HS-5 (cell line): ENCODE data around the gene BET1L.

Experiments
- DNase-seq: peaks from one replicate; pipeline ENCODE4 v3.0.0-alpha.2; 2012; ENCODE audit warnings: low read depth

The BET1L gene

DNA sequence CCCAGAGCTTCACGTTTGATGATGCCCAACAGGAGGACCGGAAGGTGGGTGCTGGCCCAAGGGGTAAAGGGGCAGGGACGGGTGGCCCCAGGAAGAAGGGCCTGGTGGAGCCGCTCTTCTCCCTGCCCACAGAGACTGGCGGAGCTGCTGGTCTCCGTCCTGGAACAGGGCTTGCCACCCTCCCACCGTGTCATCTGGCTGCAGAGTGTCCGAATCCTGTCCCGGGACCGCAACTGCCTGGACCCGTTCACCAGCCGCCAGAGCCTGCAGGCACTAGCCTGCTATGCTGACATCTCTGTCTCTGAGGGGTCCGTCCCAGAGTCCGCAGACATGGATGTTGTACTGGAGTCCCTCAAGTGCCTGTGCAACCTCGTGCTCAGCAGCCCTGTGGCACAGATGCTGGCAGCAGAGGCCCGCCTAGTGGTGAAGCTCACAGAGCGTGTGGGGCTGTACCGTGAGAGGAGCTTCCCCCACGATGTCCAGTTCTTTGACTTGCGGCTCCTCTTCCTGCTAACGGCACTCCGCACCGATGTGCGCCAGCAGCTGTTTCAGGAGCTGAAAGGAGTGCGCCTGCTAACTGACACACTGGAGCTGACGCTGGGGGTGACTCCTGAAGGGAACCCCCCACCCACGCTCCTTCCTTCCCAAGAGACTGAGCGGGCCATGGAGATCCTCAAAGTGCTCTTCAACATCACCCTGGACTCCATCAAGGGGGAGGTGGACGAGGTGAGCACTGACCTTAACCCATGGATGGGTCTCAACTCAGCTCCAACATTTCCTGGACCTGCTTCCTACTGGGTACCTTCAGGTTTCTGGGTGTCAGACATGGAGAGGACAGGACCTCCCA, 2.3 kb upstream of the BET1L start:
- DNase-seq, result no peak

DNA sequence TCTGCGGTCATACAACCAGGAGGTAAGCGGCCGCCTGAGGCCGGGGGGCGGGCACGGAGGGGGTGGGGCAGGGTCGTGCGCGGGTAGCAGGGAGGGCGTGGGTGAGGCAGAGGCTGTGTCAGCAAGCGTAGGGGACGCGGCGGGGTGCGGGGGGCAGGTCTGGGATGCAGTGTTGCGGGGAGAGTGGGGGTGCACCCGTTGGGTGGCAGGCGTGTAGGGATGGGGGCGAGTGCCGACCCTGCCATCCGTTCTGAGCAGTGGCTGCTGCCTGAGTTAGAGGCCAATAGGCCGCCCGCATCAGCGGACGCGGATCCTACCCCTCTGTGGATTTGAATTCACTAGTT, 1.7 kb upstream of the BET1L start:
- no peak for DNase-seq

DNA sequence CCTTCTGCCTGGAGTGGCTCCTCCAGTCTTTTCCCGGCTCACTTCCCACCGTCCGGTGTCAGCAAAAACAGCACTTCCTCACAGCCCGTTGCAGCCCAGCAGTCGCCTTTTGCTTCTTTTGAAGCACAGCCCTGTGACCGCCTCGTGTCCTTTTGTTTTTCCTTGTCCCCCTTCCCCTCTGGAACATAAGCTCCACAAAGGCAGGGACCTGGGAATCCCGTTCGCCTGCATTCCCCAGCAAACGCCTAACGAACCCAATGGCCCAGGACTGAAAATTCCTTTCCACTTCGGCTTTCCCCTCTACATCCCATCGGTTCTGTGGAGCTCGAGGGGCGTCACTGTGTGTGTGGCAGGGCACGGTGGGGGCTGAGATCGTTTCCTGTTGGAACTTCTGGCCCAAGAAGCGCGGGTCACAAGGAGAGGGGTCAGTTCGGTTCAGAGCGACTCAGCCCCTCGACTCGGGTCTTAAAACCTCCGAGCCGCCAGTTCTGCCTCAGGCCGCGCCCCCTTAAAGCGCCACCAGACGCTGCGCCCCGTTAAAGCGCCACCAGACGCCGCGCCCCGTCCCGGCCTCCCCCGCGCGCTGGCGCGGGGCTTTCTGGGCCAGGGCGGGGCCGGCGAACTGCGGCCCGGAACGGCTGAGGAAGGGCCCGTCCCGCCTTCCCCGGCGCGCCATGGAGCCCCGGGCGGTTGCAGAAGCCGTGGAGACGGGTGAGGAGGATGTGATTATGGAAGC, 1.1 kb upstream of the BET1L start:
- DNase-seq, result no peak

DNA sequence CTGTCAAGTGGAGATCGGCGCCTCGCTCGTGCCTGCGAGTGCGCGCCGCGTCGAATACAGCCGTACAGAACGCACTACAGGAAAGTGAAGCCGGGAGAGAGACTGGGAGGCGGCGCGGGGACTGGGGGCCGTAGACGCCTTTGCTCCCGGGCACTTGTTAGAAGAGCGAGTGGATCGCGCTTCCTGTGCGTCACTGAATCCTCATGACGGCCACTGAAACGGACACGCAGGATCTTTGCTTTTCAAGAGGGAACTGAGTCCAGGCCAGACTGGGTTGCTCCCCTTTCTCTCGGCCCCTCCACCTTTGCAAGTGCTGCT, 623 bp upstream of the BET1L start:
- no peak for DNase-seq

DNA sequence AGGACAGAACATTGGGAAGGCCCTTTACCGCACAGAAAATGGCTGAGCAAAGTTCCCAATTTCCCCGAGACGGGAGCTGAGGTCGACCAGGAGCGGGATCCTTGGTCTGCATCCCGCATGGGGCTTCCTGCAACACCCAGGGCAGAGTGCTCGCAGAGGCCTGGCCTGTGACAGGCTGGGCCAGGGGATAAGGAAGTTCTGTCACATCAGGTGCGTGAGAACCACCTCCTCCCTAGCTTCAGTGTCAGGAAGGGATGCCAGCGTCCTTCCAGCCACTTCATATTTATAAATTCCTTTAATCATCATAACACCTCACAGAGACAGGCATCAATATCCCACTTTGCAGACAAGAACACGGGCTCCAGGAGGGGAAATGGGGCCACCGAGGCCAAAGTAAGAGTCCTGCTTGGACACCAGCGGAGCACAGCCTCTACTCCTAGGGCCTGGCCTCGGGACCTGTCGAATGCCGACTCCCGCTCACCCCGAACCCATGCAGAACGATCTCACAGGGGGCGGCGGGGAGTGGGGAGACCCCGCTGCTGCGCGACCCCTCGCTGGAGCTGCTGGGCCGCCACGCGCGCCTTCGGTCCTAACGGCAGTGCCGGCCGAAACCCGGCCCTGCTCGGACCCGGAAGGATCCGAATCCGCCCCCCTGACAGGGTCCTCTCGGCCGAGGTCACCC, 532 bp downstream of the BET1L start:
- DNase-seq, result no peak

DNA sequence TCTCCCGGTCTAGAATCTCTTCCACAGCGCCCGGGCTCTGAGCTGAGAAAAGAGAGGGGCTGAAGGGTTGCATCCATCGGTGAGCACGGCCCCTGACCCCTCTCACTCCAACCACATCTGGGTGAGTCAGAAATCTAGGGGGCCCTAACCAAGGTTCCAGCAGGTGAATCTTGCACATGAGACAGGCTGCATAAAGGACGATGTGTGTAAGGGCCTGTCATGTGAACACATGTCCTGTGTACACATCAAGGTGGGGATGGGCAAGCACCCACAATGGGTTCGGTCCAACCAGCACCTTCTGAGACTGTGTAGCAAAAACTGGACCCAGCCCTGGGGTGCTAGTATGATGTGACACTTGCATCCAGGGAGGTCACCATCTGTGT, 1.2 kb downstream of the BET1L start:
- no peak for DNase-seq

DNA sequence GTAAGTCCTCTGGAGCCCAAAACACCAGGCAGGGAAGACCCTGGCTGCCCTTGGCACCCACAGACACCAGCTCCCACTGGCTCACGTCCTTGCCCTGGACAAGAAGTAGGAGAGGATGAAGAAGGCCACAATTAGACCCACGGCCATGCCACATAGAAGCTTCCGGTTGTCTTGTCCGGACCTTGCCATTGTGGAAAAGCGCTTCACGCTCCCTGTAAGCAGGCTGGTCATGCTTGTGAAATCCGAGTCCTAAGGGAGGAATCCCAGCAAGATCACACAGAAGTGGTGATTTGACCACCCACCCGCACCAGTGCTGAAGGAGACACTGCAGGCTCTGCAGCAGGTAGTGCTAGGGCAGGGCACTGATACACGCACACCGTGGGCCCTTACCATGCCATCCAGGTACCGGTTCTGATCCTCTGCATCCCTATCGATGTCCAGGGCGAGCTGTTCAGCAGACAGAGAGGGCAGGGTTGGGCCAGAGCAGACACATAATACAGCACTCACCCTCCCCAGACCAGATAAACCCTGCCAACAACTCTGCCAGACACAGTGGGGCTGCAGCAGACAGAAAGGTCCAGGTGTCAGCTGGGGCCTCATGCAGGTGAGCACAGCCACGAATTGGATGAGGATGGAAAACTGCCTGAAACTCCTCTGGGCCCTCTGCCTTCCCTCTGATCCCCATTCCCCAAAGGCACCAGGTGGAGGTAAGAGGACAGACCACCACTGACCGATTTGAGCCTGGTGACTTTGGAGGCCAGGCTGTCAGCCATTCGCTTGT, 1.8 kb downstream of the BET1L start:
- no peak for DNase-seq

DNA sequence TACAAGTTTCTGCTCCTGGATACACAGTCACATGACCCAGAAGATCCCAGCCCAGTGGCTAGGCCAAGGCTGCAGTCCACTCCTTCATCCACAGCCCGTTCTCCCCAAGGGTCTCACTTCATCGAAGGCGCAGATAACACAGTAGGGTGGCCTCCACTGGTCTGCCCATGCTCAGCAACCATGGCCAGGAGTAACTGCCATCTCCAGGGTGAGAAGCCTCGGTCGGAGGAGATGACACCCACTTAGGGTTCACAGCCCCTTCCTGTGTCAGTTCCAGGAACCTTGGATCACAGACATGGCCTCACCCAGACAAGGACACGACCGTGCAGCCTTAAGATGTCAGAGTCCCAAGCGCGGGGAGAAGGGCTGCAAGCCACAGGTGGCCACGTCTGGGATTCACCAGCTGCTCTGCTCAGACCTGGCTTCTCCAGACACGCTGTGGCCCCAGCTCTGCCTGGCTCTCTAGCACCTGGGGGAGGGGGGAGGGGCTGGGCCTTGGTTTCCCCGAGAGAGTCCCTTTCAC, 2.6 kb downstream of the BET1L start:
- no peak for DNase-seq

DNA sequence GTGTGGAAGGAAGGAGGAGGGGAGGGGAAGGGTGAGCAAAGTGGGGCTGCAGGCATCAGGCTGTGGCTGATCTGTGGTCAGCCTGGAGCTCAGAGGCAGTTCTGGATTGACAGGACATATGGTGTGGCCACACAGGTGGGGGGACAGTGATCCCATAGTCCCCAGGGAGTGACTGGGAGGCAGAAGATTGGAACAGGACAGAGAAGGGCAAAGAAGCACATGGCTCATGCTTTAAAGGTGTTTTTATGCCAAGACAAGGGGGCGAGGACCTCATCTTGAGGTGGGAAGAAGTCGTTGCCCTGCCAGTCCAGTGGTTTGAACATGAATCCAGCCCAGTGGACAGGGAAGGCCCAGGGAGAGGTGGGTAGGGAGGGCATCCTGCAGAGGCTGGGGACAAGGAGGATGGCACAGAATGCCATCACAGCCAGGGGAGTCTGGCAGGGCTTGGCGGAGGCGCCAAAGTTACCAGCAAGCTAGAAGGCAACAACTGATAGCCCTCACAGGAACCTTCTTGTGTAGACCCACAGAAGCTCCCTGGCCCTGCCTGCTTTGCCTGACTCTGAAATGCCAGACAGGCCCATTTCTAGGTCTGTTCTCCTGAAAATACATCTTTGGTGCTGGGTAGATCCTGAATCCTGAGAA, 3.1 kb downstream of the BET1L start:
- DNase-seq, result no peak

DNA sequence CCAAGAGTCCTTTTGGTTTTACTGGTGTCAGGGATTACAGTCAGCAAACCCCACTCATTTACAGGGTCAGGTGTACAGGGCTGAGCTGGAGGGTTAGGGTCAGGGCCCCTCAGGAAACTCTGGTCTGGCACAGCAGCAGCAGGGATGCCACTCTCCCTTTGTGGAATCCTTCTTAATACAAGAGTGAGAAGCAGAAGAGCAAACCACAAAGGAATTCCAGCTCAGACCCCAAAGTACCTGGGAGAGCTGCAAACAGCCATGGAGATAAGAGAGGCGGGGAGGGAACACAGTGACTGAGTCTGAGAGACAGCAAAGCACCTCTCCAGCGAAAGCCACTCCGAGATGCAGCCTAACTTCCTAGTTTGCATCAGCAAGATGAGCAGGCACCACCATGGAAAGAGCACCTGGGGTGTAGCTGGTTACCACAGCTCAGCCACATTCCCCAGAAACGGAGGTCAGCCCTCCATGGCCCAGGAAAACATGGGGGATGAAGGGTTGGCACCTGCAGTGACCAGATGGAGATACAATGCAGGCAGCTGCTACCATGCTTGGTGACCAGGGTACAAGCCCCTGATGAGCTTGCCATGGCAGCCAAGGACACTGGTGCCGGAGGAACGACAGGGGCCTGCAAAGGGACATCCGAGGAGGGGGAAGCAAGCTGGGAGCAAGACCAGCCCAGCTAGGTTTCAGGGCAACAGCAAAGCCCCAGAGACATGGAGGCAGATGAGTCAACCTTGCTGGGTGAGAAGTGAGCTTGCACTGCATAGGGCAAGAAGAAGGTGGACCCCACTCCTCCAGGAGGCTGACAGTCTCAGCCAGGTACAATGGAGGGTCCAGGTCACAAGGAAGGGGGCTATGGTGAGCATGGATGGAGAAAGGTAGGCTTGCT, 3.9 kb downstream of the BET1L start:
- DNase-seq, result no peak

DNA sequence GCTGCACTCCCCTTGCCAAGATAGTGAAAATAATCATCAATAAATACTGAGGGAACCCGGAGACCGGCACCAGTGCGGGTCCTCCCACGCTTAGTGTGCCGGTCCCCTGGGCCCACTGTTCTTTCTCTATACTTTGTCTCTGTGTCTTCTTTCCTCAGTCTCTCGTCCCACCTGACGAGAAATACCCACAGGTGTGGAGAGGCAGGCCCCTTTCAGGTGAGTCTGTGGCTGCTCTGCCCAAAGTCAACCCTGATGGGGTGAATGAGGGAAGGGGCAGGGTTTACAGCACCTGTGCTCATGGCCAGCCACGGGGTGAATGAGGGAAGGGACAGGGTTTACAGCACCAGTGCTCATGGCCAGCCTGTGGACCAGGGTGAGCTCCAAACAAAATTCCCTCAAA, 4.7 kb downstream of the BET1L start:
- no peak for DNase-seq

DNA sequence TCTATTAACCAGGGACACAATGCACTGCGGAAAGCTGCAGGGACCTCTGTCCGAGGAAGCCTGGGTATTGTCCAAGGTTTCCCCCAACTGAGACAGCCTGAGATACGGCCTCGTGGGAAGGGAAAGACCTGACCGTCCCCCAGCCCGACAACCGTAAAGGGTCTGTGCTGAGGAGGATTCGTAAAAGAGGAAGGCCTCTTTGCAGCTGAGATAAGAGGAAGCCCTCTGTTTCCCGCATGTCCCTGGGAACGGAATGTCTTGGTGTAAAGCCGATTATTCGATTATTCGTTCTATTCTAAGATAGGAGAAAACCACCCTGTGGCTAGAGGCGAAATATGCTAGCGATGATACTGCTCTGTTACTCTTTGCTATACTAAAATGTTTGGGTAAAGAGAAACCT, 5.2 kb downstream of the BET1L start:
- no peak for DNase-seq

DNA sequence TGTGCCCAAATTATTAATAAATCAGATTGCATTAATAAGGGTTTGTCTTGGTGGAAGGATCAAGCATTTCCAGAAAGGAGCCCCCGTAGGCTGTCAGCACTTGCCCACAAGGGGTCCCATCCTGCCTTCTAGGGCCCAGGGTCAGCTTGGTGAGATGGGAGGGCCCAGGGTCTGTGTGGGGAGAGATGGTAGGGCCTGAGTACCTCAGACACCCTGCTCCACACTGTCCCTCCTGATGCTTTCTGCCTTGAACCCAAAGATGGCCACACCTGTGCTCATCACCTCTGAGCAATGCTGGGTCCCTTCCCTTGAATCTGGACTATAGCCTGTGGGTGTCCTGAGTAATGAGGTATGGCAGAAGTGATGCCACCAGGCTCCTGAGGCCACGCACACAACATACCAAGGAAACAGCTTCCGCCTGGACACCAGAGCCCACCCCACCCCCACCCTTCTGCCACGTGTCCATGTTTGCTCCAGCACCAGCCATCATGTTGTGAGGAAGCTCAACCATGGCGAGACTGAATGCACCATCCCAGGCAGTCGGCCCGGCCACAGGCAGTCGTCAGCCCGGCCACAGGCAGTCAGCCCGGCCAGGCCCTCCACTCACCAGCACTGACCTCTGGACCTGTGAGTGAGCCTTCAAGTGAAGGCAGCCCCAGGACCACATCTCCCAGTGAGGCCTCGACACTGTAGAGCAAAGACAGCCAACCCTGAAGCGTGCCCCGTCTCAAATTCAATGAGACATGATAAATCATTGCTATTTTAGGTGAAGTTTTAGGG, 6.8 kb downstream of the BET1L start:
- DNase-seq, result no peak

DNA sequence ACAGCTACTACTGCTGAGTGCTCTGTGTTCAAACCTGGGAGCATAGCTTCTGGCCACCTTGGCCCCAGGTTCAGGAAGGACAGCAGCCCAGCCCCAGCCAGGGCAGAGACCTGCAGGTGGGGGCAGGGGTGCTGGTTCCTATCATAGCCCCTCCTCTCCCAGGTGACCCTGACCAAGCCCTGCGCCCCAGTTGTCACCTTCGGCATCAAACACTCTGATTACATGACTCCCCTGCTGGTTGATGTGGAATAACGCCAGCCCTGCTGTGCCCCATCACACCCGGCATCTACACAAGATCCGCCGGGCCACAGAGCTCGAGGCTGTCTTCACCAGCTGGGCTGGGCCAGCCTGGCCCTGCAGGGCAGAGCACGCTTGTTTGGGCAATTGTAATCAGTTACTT, 7.4 kb downstream of the BET1L start:
- DNase-seq, result no peak

DNA sequence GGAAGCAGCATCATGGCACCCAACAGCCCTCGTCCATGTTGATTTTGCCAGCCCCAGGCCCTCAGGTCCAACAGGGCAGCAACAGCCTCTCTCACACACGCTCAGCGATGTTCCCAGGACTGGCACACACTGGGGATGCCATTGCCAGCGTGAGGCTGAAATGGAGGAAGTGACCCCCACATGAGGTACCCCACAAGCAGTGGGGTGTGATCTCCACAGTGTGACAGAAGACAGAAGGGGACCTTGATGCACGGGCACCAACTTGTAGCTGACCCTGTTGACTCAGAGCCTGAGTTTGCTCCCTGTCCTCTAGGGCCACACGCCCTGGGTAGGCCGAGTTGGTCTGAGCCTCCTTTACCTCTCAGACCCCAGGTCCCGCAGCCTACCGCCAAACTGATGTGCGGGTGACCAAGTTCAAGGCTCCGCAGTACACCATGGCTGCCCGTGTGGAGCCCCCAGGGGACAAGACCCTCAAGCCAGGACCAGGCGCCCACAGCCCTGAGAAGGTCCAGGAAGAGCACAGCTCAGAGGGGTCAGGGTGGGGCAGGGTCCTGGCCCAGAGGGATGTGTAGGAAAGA, 8.1 kb downstream of the BET1L start:
- DNase-seq, result no peak

DNA sequence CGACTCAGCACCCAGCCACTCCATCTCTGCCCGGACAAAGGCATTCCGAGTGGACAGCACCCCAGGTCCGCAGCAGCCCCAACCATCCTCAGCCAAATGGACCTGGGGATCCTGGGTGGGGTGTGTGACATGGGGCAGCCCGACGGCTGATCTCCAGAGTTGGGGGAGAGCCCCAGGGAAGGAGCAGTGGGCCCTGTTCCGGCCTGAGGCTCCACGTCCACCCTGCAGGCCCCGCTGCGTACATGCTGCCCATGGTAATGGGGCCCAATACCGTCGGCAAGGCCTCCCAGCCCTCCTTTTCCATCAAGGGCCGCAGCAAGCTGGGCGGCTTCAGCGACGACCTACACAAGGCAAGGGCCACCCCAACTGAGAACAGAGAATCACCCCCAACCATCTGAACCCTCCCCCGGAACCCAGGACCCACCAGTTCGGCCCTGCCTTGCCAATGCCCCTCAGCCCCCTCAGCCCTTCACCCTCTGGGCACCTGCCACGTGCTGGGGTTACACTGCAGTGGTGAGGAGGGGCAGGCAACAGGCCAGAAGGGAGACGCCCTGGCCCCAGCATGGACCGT, 8.9 kb downstream of the BET1L start:
- no peak for DNase-seq

DNA sequence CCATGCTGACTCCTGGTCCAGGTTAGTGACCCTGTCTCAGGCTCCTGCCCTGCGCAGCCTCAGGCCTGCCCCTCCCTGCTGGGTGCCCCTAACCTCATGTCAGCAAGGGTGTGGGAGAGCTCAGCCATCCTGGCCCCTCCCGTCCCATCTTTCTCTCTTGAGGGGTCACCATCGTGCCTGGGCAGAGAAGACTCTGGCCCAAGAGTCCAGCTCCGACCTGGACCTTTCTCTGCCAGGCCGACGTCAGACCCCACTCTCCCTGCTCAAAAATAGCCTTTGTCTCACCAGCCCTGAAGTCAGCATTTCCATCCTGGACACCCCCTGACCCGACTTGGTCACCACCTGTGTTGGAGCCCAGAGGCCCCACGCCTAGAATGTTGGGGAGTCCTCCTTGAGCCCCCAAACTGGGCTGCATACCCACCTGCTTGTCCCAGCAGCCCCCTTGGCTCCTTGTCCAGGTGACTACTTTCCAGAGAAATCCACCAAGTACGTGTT, 9.4 kb downstream of the BET1L start:
- DNase-seq, result no peak

DNA sequence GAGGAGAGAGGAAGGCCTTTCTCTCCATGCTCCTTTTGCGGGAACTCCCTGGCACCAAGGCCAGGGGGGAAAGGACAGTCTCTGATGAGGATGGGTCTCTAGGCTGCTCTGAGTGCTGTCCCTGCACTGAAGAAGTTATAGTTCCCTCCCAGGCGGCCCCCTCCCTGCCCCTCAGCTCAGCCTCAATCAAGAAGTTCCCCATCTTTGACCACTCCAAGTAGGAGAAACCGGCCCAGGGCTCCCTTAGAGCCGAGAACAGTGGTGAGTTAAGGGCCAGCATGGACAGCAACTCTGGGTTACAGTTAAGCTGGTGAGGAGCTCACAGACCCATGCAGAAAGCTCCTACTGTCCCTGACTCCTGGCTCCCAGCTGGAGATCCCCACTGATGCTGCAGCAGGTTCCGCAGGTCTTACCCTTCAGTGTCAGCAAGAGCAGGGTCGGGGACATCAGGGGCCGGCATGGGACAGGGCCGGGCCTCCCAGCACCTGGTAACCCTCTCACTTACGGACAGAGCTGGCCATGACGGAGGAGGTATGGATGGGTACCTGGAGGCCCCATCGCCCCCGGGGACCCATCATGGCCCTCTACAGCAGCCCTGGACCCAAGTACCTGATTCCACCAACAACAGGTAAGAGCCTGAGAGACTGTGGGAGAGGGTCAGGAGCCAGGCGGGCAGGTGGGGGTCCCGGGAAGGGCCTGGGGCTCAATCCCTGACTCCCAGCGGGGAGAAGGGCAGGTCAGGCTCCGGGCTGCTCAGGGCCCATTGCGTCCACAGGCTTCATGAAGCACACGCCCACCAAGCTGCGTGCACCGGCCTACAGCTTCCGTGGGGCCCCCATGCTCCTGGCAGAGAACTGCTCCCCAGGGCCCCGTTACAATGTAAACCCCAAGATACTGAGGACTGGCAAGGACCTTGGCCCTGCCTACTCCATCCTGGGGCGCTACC, 10.1 kb downstream of the BET1L start:
- DNase-seq, result no peak
